Endodermal cell (in vitro differentiated cells): ENCODE results near the gene HSD17B12. TPM values are rescaled to one million over a fixed set of nuclear protein-coding genes. Genes with fewer than 3 reads are reported as not detected.

Source experiments
- DNase-seq: peaks from one replicate; pipeline ENCODE4 v3.0.0-alpha.2; 2017
- H3K27ac ChIP-seq: 2 replicates; pipeline ENCODE4 v1.5.1; 2013; ENCODE audit warnings: mild to moderate bottlenecking, low read depth, low read length, moderate library complexity
- H3K27me3 ChIP-seq: 2 replicates; pipeline ENCODE4 v1.6.1; 2013; ENCODE audit warnings: mild to moderate bottlenecking, low read length, moderate library complexity; ENCODE audit not compliant: insufficient read depth, control insufficient read depth, poor library complexity, severe bottlenecking
- H3K36me3 ChIP-seq: 2 replicates; pipeline ENCODE4 v1.7.0; 2013; ENCODE audit warnings: mild to moderate bottlenecking, low read length, moderate library complexity; ENCODE audit not compliant: control insufficient read depth, insufficient read depth
- H3K4me1 ChIP-seq: one replicate; pipeline ENCODE4 v1.7.0; 2013; ENCODE audit warnings: low read length; ENCODE audit not compliant: control insufficient read depth, insufficient read depth
- H3K4me3 ChIP-seq: 2 replicates; pipeline ENCODE4 v1.5.1; 2013; ENCODE audit warnings: mild to moderate bottlenecking, low read length, moderate library complexity
- H3K9ac ChIP-seq: 2 replicates; pipeline ENCODE4 v1.6.1; 2013; ENCODE audit warnings: mild to moderate bottlenecking, low read length, moderate library complexity; ENCODE audit not compliant: poor library complexity, severe bottlenecking; ENCODE audit errors: extremely low read depth
- H3K9me3 ChIP-seq: 2 replicates; pipeline ENCODE4 v1.6.1; 2013; ENCODE audit warnings: mild to moderate bottlenecking, low read length, moderate library complexity; ENCODE audit not compliant: control insufficient read depth
- H3K27ac Mint-ChIP-seq: 2 replicates; pipeline ENCODE4 v1.8.0; 2020; ENCODE audit warnings: mixed read lengths
- H3K27me3 Mint-ChIP-seq: 2 replicates; pipeline ENCODE4 v1.8.0; 2021; ENCODE audit warnings: mild to moderate bottlenecking, mixed read lengths; ENCODE audit not compliant: insufficient read depth
- H3K36me3 Mint-ChIP-seq: 2 replicates; pipeline ENCODE4 v1.8.0; 2020; ENCODE audit warnings: low read depth, mixed read lengths
- H3K4me1 Mint-ChIP-seq: 2 replicates; pipeline ENCODE4 v1.8.0; 2020; ENCODE audit warnings: mixed read lengths
- H3K4me3 Mint-ChIP-seq: 2 replicates; pipeline ENCODE4 v1.8.0; 2020; ENCODE audit warnings: mild to moderate bottlenecking, moderate library complexity, mixed read lengths
- H3K9me3 Mint-ChIP-seq: 2 replicates; pipeline ENCODE4 v1.8.0; 2020; ENCODE audit warnings: mild to moderate bottlenecking, mixed read lengths
- WGBS, 2 experiments: methylation state at CpG; one replicate each; pipeline versions ENCODE4 v1.1.5 to v1.1.7; 2013; ENCODE audit warnings: missing lambda C conversion rate in 2 of 2, mixed read lengths in 1 of 2; ENCODE audit not compliant: insufficient coverage in 1 of 2, insufficient read length in 1 of 2; 5-methylcytosine and 5-hydroxymethylcytosine counted together
- total RNA-seq, 2 donors: library from RNA; stranded (reverse); fragmentation: NEBNext Ultra II Directional in 1 of 2; extraction: Animal tissue kit (Norgen Biotek cat#: 25700) in 1 of 2; gene quantifications; 2 replicates in 1 of 2; 3 replicates in 1 of 2; pipeline ENCODE4 v1.2.1, GENCODE V29; 2021
- TF ChIP-seq, protein P1 (sequence below): fragments of 200-600 bp; sonication (generic); conservative IDR thresholded peaks from 2 replicates; pipeline ENCODE4 v1.5.0; 2021; ENCODE audit warnings: antibody characterized with exemption, mild to moderate bottlenecking

The HSD17B12 gene
- total RNA-seq, 2 donors from 2014 or later: 109 to 138 TPM

DNA sequence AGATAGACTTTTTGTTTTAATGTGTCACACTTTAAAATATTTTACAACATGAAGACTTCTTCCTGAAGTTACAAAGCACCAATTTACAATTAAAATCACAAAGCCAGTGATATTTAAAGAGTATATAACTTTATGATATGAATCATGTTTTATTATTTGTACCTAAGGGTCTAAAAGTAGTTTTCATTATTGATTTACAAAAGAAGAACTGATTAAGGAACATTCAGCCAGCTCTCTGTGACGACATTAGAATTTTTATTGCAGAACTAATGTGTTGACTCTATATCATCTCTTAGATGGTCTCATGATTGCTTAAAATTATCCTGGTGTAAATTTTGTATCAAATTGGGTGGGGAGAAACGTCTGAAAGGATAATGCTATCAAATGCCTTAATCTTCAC, 117.3 kb downstream of the HSD17B12 start:
- no peak for DNase-seq
- TF ChIP-seq, protein P1, sequence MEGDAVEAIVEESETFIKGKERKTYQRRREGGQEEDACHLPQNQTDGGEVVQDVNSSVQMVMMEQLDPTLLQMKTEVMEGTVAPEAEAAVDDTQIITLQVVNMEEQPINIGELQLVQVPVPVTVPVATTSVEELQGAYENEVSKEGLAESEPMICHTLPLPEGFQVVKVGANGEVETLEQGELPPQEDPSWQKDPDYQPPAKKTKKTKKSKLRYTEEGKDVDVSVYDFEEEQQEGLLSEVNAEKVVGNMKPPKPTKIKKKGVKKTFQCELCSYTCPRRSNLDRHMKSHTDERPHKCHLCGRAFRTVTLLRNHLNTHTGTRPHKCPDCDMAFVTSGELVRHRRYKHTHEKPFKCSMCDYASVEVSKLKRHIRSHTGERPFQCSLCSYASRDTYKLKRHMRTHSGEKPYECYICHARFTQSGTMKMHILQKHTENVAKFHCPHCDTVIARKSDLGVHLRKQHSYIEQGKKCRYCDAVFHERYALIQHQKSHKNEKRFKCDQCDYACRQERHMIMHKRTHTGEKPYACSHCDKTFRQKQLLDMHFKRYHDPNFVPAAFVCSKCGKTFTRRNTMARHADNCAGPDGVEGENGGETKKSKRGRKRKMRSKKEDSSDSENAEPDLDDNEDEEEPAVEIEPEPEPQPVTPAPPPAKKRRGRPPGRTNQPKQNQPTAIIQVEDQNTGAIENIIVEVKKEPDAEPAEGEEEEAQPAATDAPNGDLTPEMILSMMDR: no peak

DNA sequence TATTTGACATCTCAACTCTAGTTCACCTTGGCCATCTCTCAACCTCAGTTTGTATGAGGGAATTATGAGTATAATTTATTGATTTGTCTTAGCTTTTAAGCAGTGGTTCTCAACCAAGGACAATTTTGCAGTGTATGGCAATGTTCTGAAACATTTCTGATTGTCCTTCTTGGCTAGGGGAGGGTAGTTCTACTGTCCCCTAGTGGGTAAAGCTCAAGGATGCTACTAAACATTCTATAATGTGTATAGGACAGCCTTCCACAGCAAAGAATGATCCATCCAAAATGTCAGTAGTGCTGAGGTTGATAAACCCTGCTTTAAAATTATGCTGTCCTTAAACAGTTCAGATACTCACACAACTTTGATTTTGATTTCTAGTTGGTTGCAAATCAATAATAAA, 122.0 kb downstream of the HSD17B12 start:
- no peaks in the 10 kb centered on the region for H3K4me1 Mint-ChIP-seq
- peaks cover 11% of the 10 kb centered on the region for H3K9me3 Mint-ChIP-seq
- TF ChIP-seq, protein P1: peak; percentile 72
- H3K27ac ChIP-seq: no peak overlapping the region
- H3K4me3 Mint-ChIP-seq: no peak overlapping the region
- no peak for DNase-seq
- peaks cover 70% of the 10 kb centered on the region for H3K36me3 ChIP-seq
- peaks cover 57% of the 10 kb centered on the region for H3K36me3 Mint-ChIP-seq
- H3K4me1 ChIP-seq: no peaks in the 10 kb centered on the region
- no peak overlapping the region for H3K9ac ChIP-seq
- H3K9me3 ChIP-seq: peaks cover 21% of the 10 kb centered on the region
- no peaks in the 10 kb centered on the region for H3K27me3 Mint-ChIP-seq
- no peaks in the 10 kb centered on the region for H3K27me3 ChIP-seq
- H3K27ac Mint-ChIP-seq: no peak overlapping the region
- H3K4me3 ChIP-seq: no peak overlapping the region

More for the DNA sequence above, 117.3 kb downstream of the HSD17B12 start:
- Mint-ChIP-seq H3K27me3 (no peaks in the 10 kb centered on the region), H3K4me1 (no peaks in the 10 kb centered on the region), H3K36me3 (peaks cover 33% of the 10 kb centered on the region), H3K9me3 (no peaks in the 10 kb centered on the region), H3K27ac (no peak overlapping the region), H3K4me3 (no peak overlapping the region)
- no peaks in the 10 kb centered on the region for H3K4me1 ChIP-seq
- H3K9me3 ChIP-seq: no peaks in the 10 kb centered on the region
- H3K9ac ChIP-seq: no peak overlapping the region
- no peaks in the 10 kb centered on the region for H3K27me3 ChIP-seq
- peaks cover 29% of the 10 kb centered on the region for H3K36me3 ChIP-seq
- no peak overlapping the region for H3K4me3 ChIP-seq
- WGBS, 2 experiments: 89 to 100% methylated on average over 1 to 2 of the region's 2 CpGs
- H3K27ac ChIP-seq: no peak overlapping the region

DNA sequence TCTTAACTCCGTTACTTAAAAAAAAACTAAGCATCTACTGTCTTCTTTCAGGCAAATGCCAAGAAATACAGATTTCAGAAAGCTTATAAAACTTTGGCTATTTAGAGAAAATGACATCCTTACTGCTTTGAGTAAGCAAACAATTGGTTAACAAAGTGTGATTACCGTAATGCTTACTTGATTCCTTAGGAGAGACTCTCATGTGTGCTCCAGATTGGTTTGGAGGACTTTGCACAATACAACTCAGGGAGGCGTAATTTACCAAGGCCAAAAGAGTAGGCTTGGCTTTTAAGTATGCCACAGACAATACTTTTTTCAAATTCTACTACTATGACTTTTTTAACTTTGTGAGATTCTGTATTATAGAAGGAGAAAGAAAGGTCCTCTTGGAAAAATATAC, 123.2 kb downstream of the HSD17B12 start:
- no peak overlapping the region for H3K4me3 Mint-ChIP-seq
- no peaks in the 10 kb centered on the region for H3K4me1 Mint-ChIP-seq
- no peak overlapping the region for H3K4me3 ChIP-seq
- peaks cover 62% of the 10 kb centered on the region for H3K36me3 ChIP-seq
- no peaks in the 10 kb centered on the region for H3K4me1 ChIP-seq
- peaks cover 59% of the 10 kb centered on the region for H3K36me3 Mint-ChIP-seq
- H3K27me3 Mint-ChIP-seq: no peaks in the 10 kb centered on the region
- DNase-seq: no peak
- no peak overlapping the region for H3K27ac ChIP-seq
- TF ChIP-seq, protein P1: no peak
- H3K9me3 ChIP-seq: peaks cover 21% of the 10 kb centered on the region
- H3K9me3 Mint-ChIP-seq: peaks cover 11% of the 10 kb centered on the region
- H3K27me3 ChIP-seq: no peaks in the 10 kb centered on the region
- H3K9ac ChIP-seq: no peak overlapping the region
- WGBS, 2 experiments: 50 to 55% methylated on average over 2 to 3 of the region's 3 CpGs
- H3K27ac Mint-ChIP-seq: no peak overlapping the region
